ENCODE data around the gene EGFL7. TPM values are rescaled to one million over a fixed set of nuclear protein-coding genes. Genes with fewer than 3 reads are reported as not detected.

Gene EGFL7
- total RNA-seq, 1 donor: 3.3 TPM

DNA sequence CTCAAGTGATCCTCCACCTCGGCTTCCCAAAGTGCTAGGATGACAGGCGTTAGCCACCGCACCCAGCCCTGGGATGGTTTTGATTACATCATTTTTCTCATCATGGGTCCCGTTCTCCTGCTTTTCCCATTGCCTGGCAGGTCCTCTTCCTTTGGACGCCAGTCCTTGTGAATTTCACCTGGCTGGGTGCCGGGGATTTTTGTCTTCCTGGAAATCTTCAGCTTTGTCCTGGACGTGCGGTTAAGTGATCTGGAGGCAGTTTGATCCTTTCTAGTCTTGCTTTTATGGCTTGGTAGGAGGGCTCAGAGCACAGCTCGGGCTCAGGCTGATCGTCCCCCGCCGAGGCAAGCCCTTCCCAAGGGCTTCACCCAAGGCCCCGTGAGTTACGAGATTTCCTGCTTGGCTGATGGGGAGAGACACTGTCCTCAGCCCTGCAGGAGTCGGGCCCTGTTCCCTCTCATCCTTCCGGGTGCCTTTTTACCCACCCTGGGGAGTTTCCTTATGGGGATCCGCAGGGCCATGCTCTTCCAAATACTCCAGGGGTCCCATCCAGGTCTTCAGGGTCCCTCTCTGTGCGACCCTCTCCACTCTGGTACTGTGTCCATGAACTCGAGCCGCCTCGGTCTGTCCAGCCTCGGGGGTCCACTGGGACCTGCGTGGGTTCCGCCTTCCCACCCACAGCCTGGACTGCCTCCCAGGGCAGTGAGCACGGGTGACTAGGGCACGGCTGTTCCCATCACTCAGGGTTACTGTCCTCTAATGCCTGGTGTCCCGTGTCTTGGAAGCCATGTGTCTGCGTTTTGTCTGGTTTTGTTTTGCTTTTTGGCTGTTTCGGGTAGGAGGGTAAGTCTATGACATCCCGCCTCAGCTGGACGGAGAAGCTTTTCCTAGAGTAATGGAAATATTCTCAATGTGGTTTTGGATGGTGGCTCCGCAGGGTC is 22.3 kb upstream of the EGFL7 start:
- Histone ChIP-seq H3K36me3 (ENCODE audit: insufficient read depth, low read length) (no peaks in the 10 kb centered on the region), H2AFZ (ENCODE audit: low read length) (no peak overlapping the region), H3K4me3 (ENCODE audit: insufficient read depth, low read length) (no peak overlapping the region), H3K79me2 (ENCODE audit: insufficient read depth, low read length) (no peaks in the 10 kb centered on the region), H3K27me3 (ENCODE audit: insufficient read depth, low read length) (peaks cover 32% of the 10 kb centered on the region), H3K9me3 (ENCODE audit: low read depth, low read length) (no peaks in the 10 kb centered on the region), H3K4me2 (ENCODE audit: insufficient read depth, low read length) (no peak overlapping the region), H3K4me1 (ENCODE audit: insufficient read depth, low read length) (no peaks in the 10 kb centered on the region), H4K20me1 (ENCODE audit: insufficient read depth, low read length) (no peaks in the 10 kb centered on the region), H3K27ac (ENCODE audit: low read depth, low read length) (no peak overlapping the region)
- TF ChIP-seq, protein P1, sequence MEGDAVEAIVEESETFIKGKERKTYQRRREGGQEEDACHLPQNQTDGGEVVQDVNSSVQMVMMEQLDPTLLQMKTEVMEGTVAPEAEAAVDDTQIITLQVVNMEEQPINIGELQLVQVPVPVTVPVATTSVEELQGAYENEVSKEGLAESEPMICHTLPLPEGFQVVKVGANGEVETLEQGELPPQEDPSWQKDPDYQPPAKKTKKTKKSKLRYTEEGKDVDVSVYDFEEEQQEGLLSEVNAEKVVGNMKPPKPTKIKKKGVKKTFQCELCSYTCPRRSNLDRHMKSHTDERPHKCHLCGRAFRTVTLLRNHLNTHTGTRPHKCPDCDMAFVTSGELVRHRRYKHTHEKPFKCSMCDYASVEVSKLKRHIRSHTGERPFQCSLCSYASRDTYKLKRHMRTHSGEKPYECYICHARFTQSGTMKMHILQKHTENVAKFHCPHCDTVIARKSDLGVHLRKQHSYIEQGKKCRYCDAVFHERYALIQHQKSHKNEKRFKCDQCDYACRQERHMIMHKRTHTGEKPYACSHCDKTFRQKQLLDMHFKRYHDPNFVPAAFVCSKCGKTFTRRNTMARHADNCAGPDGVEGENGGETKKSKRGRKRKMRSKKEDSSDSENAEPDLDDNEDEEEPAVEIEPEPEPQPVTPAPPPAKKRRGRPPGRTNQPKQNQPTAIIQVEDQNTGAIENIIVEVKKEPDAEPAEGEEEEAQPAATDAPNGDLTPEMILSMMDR (IDR thresholded peaks at IDR 0.05; ENCODE audit: extremely low read depth, low read depth, low read length): no peak
- DNase-seq (ENCODE audit: insufficient read length, low spot score, missing footprints): no peak

DNA sequence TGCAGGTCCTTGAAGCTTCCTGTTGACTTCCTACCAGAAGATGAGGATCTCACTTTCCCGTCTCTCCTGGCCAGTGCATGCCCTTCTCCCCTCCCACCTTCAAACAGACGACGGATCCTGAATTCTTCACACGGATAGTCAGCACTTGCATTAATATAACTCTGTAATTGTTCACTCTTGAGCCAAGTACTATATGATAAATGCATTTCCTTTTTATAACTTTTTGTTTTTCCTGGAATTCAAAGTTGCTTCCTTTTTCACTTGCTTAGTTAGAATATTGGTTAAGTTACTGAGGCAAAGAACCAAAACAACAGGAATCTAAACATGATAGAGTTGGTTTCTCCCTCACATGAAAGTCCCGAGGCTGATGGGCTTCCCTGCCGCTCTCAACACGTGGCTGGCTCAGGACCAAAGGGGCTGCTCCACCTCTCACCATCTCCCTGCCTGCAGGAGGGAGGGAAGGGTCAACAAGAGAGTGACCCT is 20.2 kb upstream of the EGFL7 start:
- Histone ChIP-seq H3K4me3 (ENCODE audit: insufficient read depth, low read length) (no peak overlapping the region), H3K27ac (ENCODE audit: low read depth, low read length) (no peak overlapping the region), H3K4me2 (ENCODE audit: insufficient read depth, low read length) (no peak overlapping the region), H4K20me1 (ENCODE audit: insufficient read depth, low read length) (no peaks in the 10 kb centered on the region), H3K27me3 (ENCODE audit: insufficient read depth, low read length) (peaks cover 32% of the 10 kb centered on the region), H3K4me1 (ENCODE audit: insufficient read depth, low read length) (no peaks in the 10 kb centered on the region), H3K79me2 (ENCODE audit: insufficient read depth, low read length) (no peaks in the 10 kb centered on the region), H3K9me3 (ENCODE audit: low read depth, low read length) (no peaks in the 10 kb centered on the region), H2AFZ (ENCODE audit: low read length) (no peak overlapping the region), H3K36me3 (ENCODE audit: insufficient read depth, low read length) (no peaks in the 10 kb centered on the region)
- TF ChIP-seq, protein P1 (IDR thresholded peaks at IDR 0.05; ENCODE audit: extremely low read depth, low read depth, low read length): no peak
- DNase-seq (ENCODE audit: insufficient read length, low spot score, missing footprints): no peak

DNA sequence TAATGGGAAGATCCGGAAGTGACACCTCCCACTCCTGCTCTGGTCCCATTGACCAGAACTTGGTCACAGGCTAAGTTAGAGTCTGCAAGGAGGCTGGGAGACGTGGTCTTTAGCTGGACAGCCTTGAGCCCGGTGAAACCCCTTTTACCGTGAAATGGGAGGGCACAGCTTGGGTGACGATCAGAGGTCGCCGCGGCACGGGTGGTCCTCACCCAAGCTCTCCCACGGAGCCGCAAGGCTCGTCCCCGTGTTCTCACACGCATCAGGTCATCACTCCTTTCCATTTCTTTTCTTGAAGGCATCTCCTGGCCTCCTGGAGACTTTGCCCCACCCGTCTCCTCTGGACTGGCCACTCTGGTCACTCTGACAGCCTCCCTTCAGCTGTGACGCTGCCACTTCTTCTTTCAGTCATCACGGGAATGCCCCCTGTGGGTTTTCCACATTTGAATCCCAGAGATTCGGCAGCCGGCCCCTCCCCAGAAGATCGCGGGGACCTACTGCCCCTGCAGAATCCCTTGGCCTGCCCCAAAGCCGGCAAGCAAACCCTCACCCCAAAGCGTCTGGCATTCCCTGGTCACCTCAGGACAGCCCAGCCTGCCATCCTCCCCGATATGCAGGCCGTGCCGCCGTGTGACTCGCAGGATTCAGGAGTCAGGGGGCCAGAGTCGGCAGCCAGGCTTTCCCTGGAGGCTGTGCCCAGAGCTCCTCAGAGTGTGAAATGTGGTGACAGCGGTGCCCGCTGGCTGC is 18.9 kb upstream of the EGFL7 start:
- H3K4me1 ChIP-seq (ENCODE audit: insufficient read depth, low read length): no peaks in the 10 kb centered on the region
- no peak overlapping the region for H2AFZ ChIP-seq (ENCODE audit: low read length)
- no peaks in the 10 kb centered on the region for H3K9me3 ChIP-seq (ENCODE audit: low read depth, low read length)
- TF ChIP-seq, protein P1 (IDR thresholded peaks at IDR 0.05; ENCODE audit: extremely low read depth, low read depth, low read length): no peak
- no peak overlapping the region for H3K4me3 ChIP-seq (ENCODE audit: insufficient read depth, low read length)
- H4K20me1 ChIP-seq (ENCODE audit: insufficient read depth, low read length): no peaks in the 10 kb centered on the region
- H3K27me3 ChIP-seq (ENCODE audit: insufficient read depth, low read length): peaks cover 32% of the 10 kb centered on the region
- H3K36me3 ChIP-seq (ENCODE audit: insufficient read depth, low read length): no peaks in the 10 kb centered on the region
- no peak overlapping the region for H3K4me2 ChIP-seq (ENCODE audit: insufficient read depth, low read length)
- no peak overlapping the region for H3K27ac ChIP-seq (ENCODE audit: low read depth, low read length)
- no peak for DNase-seq (ENCODE audit: insufficient read length, low spot score, missing footprints)
- H3K79me2 ChIP-seq (ENCODE audit: insufficient read depth, low read length): no peaks in the 10 kb centered on the region

DNA sequence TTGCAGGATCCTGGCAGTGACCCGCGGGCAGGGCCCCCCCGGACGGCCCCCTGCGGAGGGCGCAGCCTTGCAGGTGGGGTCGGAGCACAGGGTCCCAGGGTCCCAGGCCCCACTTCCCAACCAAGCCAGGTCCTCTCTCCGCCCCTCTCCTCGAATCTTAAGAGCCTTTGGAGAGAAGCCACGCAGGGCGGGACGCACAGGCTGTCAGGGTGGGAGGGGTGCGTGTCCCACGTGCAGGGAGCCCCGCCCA is 18.4 kb upstream of the EGFL7 start:
- Histone ChIP-seq H3K27me3 (ENCODE audit: insufficient read depth, low read length) (peaks cover 32% of the 10 kb centered on the region), H3K9me3 (ENCODE audit: low read depth, low read length) (no peaks in the 10 kb centered on the region), H3K4me2 (ENCODE audit: insufficient read depth, low read length) (no peak overlapping the region), H3K4me3 (ENCODE audit: insufficient read depth, low read length) (no peak overlapping the region), H3K4me1 (ENCODE audit: insufficient read depth, low read length) (no peaks in the 10 kb centered on the region), H3K79me2 (ENCODE audit: insufficient read depth, low read length) (no peaks in the 10 kb centered on the region), H4K20me1 (ENCODE audit: insufficient read depth, low read length) (no peaks in the 10 kb centered on the region), H3K27ac (ENCODE audit: low read depth, low read length) (no peak overlapping the region), H2AFZ (ENCODE audit: low read length) (no peak overlapping the region), H3K36me3 (ENCODE audit: insufficient read depth, low read length) (no peaks in the 10 kb centered on the region)
- TF ChIP-seq, protein P1 (IDR thresholded peaks at IDR 0.05; ENCODE audit: extremely low read depth, low read depth, low read length): no peak
- no peak for DNase-seq (ENCODE audit: insufficient read length, low spot score, missing footprints)
